ENCODE measurements around the gene NABP2.

NABP2 gene

GRCh38 chr12:56224102-56224701 is at the start of gene NABP2:
NABP2 (plus strand) TSS chr12:56224342; CDS start chr12:56224857, 515 bp downstream.
- DNase-seq: peak; percentile 99

- DNase-seq: no peak
Observed at GRCh38 chr12:56178347-56178746, 45.8 kb upstream of the NABP2 start.

- DNase-seq: no peak
Observed at GRCh38 chr12:56186957-56187356, 37.2 kb upstream of the NABP2 start.

GRCh38 chr12:56188131-56188777 is 35.9 kb upstream of the NABP2 start:
- no peak for DNase-seq

- no peak for DNase-seq
Observed at GRCh38 chr12:56188778-56189098, 35.4 kb upstream of the NABP2 start.

GRCh38 chr12:56189099-56189917 is 34.8 kb upstream of the NABP2 start, which contains the start of gene SMARCC2:
SMARCC2 (minus strand) TSS chr12:56189483; CDS start chr12:56189461, 22 bp downstream.
- DNase-seq: peak; percentile 85

GRCh38 chr12:56189918-56190694 is 34.0 kb upstream of the NABP2 start:
- peak; percentile 90 for DNase-seq

GRCh38 chr12:56190695-56191155 is 33.4 kb upstream of the NABP2 start:
- DNase-seq: no peak

- no peak for DNase-seq
Observed at GRCh38 chr12:56192582-56192981, 31.6 kb upstream of the NABP2 start.

GRCh38 chr12:56193025-56193578 is 31.0 kb upstream of the NABP2 start:
- DNase-seq: peak; percentile 88

- peak; percentile 88 for DNase-seq
Observed at GRCh38 chr12:56196818-56197550, 27.2 kb upstream of the NABP2 start.

GRCh38 chr12:56197921-56198635 is 26.1 kb upstream of the NABP2 start:
- no peak for DNase-seq

- DNase-seq: peak; percentile 14
Observed at GRCh38 chr12:56198836-56199235, 25.3 kb upstream of the NABP2 start.

- no peak for DNase-seq
Observed at GRCh38 chr12:56202366-56202765, 21.8 kb upstream of the NABP2 start.

GRCh38 chr12:56202838-56203237 is 21.3 kb upstream of the NABP2 start:
- no peak for DNase-seq

- DNase-seq: no peak
Observed at GRCh38 chr12:56204275-56204674, 19.9 kb upstream of the NABP2 start.

- no peak for DNase-seq
Observed at GRCh38 chr12:56205445-56205844, 18.7 kb upstream of the NABP2 start.

- DNase-seq: peak; percentile 53
Observed at GRCh38 chr12:56206452-56207166, 17.5 kb upstream of the NABP2 start.

GRCh38 chr12:56208006-56208405 is 16.1 kb upstream of the NABP2 start:
- DNase-seq: no peak

GRCh38 chr12:56212361-56212760 is 11.8 kb upstream of the NABP2 start:
- no peak for DNase-seq

- DNase-seq: no peak
Observed at GRCh38 chr12:56213878-56214277, 10.3 kb upstream of the NABP2 start.
